Pancreas (tissue), 10 donors: ENCODE results near the gene PDE4B. TPM values are rescaled to one million over a fixed set of nuclear protein-coding genes. Genes with fewer than 3 reads are reported as not detected.

ENCODE experiments used
- ATAC-seq, 4 donors: fragments of 200-7000 bp; cut with Tn5 transposase; one replicate each; pipeline versions ENCODE4 v1.8.0 to v1.9.1; 2020; ENCODE audit warnings: mild to moderate bottlenecking in 4 of 4, moderate library complexity in 4 of 4
- DNase-seq, 6 donors: peaks; one replicate each; pipeline ENCODE4 v3.0.0-alpha.2; 2020
- FAIRE-seq: peaks from 2 replicates; lab custom pipeline; 2012; peaks lifted over from hg19 to GRCh38; lab: Jason Lieb, UNC
- H3K27ac ChIP-seq, 4 donors: fragments of 200-600 bp; sonication (generic); 1 replicate in 3 of 4; 2 replicates in 1 of 4; pipeline versions ENCODE4 v1.5.0 to v1.8.0; 2020
- H3K27me3 ChIP-seq, 4 donors: fragments of 200-600 bp; one replicate each; pipeline ENCODE4 v1.8.0; 2021
- H3K36me3 ChIP-seq, 3 donors: fragments of 200-600 bp; sonication (generic) in 1 of 3; one replicate each; pipeline versions ENCODE4 v1.5.0 to v1.8.0; 2020 to 2021
- H3K4me1 ChIP-seq, 3 donors: fragments of 200-600 bp; one replicate each; pipeline ENCODE4 v1.8.0; 2021
- H3K4me3 ChIP-seq, 4 donors: fragments of 200-600 bp; sonication (generic) in 2 of 4; one replicate each; pipeline versions ENCODE4 v1.5.0 to v1.8.0; 2020 to 2021
- H3K9me3 ChIP-seq, 4 donors: fragments of 200-600 bp; one replicate each; pipeline ENCODE4 v1.8.0; 2021
- CTCF ChIP-seq, 4 donors: fragments of 200-600 bp; sonication (generic) in 3 of 4; IDR thresholded peaks; one replicate each; pipeline versions ENCODE4 v1.5.0 to v1.8.0; 2021; ENCODE audit warnings: antibody characterized with exemption in 4 of 4
- WGBS, 2 donors: extraction: QIAGEN DNeasy Blood & Tissue Kit; methylation state at CpG; one replicate each; pipeline ENCODE4 v1.1.7; 2013; 5-methylcytosine and 5-hydroxymethylcytosine counted together
- intact Hi-C, 3 donors: fragments of 100-400 bp; cut with DNase I; formaldehyde crosslinking; loops; one replicate each; pipeline versions ENCODE4 v1.11.1 to v1.14.2; 2022
- polyA plus RNA-seq, 2 donors: library from polyadenylated mRNA; stranded (reverse); fragments of 200-250 nt; gene quantifications; one replicate each; pipeline ENCODE4 v1.2.3, GENCODE V29; 2013
- total RNA-seq, 6 donors: library from RNA; stranded (reverse); fragmentation: NEBNext Ultra II Directional in 4 of 6; extraction: Animal tissue kit (Norgen Biotek cat#: 25700) in 4 of 6; gene quantifications; one replicate each; pipeline versions ENCODE4 v1.2.1 to v1.2.4, GENCODE V29; 2021 to 2023
- donor health status: healthy with polysubstance abuse.
- donor health status: DM: no; HTN: no; CAD: no; lungs with moderate emphysema.
- donor health status: DM: no; HTN: no; CAD: no.
- donor health status: control.
- donor health status: control.
- donor health status: Bipolar disorder and iron deficiency.
- donor health status: DM: yes; HTN: yes; CAD: no.
- donor health status: DM: no; HTN: no; CAD: no.
- donor health status: DM: no; HTN: no; CAD: no.
- donor health status: DM: yes; HTN: yes; CAD: no.

The PDE4B gene
- total and polyA plus RNA-seq, 8 donors, result 0.23 to 3.7 (median 0.92) TPM

GRCh38 chr1:66351913-66352312, 559.2 kb downstream of the PDE4B start:
- FAIRE-seq, result no peak
- Histone ChIP-seq H3K36me3 (no peaks in the 10 kb centered on the region), H3K9me3 (no peaks in the 10 kb centered on the region), H3K27ac (no peak overlapping the region), H3K27me3 (peaks cover 0 to 3% (median 0%) of the 10 kb centered on the region in 4 donors), H3K4me1 (no peaks in the 10 kb centered on the region), H3K4me3 (no peak overlapping the region)
- TF ChIP-seq CTCF (IDR thresholded peaks at IDR 0.05), result no peak
- DNase-seq, result no peak
- WGBS, 2 donors, result 87 to 94% methylated on average over 3 of the region's 3 CpGs
- intact Hi-C loops, result no loop called here
- peak in 3 of 4 donors; percentile 39 to 67 (median 59) for ATAC-seq

DNA sequence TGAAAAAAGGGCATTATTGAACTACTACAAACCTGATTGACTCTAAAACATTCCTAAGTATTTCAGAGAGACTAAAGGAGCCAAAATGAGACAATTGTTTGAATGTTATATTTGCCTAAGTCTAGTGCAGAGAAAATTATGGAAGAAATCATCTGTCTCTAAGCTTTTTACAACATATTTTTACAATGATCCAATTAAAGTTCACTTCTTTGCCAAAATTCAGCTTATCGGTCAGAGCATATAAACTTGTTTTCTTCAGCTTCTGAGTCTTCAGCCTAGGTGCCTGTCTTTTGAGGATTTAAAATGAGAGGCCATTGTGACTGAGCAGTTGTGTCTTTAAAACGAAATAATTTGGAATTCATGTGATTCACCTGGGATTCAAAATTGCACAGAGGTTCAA, 560.1 kb downstream of the PDE4B start:
- no peak for TF ChIP-seq CTCF (IDR thresholded peaks at IDR 0.05)
- Histone ChIP-seq H3K4me1 (no peaks in the 10 kb centered on the region), H3K27me3 (peaks cover 0 to 3% (median 0%) of the 10 kb centered on the region in 4 donors), H3K36me3 (no peaks in the 10 kb centered on the region), H3K27ac (no peak overlapping the region), H3K4me3 (no peak overlapping the region), H3K9me3 (no peaks in the 10 kb centered on the region)
- 38 to 45% methylated on average over 2 of the region's 2 CpGs for WGBS, 2 donors
- no peak for DNase-seq
- intact Hi-C loops, result no loop called here
- no peak for ATAC-seq
- FAIRE-seq, result no peak

GRCh38 chr1:66353257-66353656, 560.6 kb downstream of the PDE4B start:
- no peak overlapping the region for H3K27ac ChIP-seq
- no peak overlapping the region for H3K4me3 ChIP-seq
- FAIRE-seq (no peak), ATAC-seq (no peak), DNase-seq (no peak)
- 58 to 77% methylated on average over 5 of the region's 5 CpGs for WGBS, 2 donors
- H3K27me3 ChIP-seq, result peaks cover 0 to 3% (median 0%) of the 10 kb centered on the region in 4 donors
- no peaks in the 10 kb centered on the region for H3K4me1 ChIP-seq
- H3K9me3 ChIP-seq, result no peaks in the 10 kb centered on the region
- TF ChIP-seq CTCF (IDR thresholded peaks at IDR 0.05), result no peak
- no peaks in the 10 kb centered on the region for H3K36me3 ChIP-seq
- intact Hi-C loops, result no loop called here

DNA sequence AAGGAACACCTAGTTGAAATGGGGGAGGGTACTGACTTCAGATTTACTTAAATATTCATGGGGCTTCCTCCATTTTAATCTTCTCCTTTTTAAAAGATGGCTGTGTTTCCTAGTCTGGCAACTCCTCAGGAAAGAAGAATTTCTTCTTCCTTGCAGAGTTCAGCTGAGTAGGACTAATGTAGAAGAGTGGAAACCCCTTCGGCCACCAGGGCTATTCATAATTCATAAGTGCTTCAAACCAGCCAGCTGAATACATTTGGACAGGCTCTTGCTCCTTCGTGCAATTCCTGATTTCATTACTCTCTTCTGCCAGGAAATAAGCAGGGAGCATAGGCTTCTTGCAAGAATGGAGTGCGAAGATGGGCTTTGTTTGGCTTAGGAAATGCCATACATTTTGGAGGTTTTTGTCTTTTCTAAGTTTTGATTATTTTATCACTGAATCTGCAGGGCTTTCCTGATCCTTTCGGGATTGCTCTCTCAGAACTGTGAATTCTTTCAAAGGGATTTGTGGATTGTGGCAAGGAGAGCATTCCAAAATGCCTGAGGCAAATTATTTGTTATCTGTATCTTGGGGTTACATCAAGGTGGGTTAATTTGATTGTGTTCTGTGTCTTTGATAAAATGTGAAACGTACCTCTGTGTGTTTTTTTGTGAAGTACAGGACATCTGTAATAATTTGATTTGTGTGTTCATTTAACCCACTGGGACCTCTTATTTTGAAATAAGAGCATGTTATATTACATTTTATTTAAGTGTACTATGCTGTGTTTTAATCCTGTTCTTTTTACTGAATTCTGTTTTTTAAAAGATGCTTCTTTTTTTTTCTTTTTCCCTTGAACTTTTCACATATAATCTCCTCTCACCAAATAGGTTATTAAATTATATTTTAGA, 561.9 kb downstream of the PDE4B start:
- H3K4me1 ChIP-seq, result no peaks in the 10 kb centered on the region

More for the DNA sequence above, 561.9 kb downstream of the PDE4B start:
- Histone ChIP-seq H3K27me3 (peaks cover 0 to 3% (median 0%) of the 10 kb centered on the region in 4 donors), H3K9me3 (no peaks in the 10 kb centered on the region), H3K36me3 (no peaks in the 10 kb centered on the region), H3K27ac (no peak overlapping the region), H3K4me3 (no peak overlapping the region)
- TF ChIP-seq CTCF (IDR thresholded peaks at IDR 0.05), result no peak
- intact Hi-C loops, result no loop called here
- WGBS, 2 donors, result 27 to 29% methylated on average over 5 of the region's 5 CpGs
- peak; percentile 39 for FAIRE-seq
- no peak for DNase-seq
- ATAC-seq, result peak in 1 of 4 donors; percentile 17
